NCI-H1105 treated with DMSO at 0.1 percent for 48 hours (cell line): Measurements from ENCODE around the gene GPX4.

Experiments
- DNase-seq: peaks from one replicate; lab custom pipeline; 2025; lab: John Stamatoyannopoulos, UW

Gene GPX4

DNA sequence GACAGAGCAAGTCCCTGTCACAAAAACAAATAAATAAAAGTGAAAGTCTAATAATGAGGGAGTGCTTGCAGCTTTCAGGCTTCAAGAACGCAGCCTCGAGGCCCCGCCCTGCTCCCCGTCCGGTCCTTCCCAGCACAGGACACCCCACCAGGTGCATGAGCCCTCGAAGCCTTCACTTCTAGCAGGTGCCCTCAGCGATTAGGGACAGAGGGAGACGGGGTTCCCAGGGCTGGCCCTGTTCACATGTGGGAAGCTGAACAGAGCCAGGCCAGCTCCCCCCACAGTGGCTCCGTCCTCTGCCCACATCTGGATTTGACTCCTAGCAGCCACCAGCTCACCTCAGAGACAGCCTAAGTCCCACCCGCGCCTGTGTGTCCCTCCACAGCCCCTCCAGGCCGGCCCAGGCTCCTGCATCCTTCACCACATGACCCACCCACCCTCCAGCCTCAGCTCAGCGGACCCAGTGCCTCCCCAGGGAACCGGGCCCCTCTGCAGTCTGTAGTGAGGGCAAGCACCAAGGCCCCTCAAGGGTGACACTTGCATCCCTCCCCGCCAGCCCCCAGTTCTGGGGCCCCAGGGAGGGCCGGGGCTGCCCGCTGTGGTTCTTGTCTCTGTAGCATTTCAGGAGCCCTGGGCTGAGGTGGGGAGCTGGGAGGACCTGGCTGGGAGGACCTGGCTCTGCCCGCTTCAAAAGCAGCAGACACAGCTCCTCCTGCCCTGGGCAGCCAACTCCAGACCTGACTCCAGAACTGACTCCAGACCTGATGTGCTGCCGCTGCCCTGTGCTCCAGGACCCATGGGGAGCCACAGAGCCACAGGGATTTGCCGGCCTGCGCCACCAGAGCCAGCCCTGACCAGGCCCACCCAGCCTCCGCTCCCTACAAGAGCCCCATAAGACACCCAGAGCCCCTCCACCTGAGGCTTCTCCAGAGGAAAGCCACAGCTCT, 27.2 kb downstream of the GPX4 start:
- no peak for DNase-seq

DNA sequence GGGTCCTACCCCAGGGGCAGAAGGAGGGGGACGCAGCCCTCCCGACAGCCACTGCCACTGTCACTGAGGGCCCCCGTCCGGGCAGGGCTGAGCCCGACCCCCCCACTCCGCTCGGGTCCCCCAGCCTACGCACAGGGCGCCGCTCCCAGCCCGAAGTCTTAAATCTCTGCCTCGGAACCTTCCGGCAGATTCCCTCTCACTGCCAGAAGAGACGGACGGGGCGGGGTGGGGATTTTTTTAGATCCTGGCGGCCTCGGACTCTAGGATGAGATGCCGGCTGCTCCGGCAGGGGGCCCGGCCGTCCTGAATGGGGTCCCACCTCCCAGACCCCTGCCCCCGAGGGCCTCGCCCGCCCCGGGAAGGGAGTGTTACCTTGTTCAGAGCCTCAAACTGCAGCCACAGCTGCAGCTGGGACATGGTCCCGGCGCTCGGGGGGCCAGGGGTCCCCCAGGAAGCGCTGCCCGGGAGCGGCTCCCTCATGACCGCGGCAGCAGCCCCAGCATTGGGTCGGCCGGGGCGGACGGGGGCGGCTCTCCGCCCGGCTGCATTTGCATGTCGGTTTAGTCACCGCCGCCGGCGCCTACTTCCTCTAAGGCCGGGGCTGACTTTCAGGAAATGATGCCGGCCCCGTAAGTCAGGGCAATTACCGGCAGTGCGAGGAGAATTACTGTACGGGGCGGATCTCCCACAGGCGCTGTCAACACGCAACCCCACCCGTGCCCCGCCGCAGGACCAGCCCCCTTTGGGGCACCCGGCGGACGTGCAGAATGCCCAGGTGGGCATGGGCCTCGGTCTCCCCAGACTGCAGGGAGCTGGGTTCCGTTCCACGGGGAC, 28.1 kb downstream of the GPX4 start:
- no peak for DNase-seq

DNA sequence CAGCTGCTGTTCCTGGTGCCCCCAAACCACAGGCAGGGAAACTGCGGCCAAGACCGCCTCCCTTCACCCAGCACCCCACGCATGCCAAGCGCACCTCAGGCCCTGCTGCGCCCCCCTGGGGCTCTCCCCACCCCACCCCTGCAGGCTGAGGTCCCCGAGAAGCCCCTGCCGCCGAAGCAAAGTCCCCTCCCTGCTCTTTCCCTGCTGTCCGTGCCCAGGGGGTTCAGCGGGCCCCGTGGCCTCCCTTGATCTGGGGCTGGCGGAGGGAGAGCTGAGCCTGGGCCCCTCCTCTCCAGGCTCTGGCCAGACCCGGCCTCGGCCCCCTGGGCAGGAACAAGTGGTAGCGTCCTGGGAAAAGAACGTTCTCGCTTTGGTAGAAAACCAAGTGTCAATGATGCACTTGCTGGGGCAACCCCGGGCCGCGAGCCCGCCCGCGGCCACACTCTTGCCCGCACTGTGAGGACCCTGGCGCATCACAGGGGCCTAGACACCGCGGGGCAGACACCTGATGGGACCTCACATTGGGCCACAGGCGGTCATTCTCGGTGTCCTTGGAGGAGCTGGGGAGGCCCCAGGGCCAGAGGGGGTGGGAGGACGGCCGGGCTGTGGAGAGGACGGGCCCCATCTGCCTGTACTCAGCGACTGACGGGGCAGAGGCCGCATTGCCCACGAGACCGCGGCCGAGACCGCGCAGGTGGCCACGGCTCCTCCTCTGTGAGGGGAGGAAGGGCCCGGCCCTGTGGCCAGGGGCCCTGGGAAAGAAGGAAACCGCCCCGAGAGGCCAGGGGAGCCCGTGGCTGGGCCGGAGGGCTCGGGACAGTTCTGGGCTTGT, 29.0 kb downstream of the GPX4 start:
- no peak for DNase-seq

DNA sequence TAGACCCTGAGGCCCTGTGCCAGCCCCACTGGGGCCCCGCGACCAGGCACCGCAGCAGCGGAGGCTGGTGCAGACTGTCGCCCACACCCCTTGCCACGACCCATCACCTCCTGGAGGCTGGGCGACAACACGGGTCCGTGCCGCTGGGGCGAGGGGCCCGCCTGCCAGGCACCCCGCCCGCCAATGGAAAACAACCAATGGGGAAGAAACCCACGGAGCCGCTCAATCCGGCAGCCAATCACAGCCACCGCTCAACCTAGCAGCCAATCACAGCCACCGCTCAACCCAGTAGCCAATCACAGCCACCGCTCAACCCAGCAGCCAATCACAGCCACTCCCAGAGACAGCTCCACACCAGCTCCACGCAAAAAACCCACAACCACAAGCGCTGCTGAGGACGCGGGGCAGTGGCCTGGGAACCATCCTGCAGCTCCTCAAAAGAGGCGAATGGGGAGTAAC, 29.7 kb downstream of the GPX4 start:
- no peak for DNase-seq

DNA sequence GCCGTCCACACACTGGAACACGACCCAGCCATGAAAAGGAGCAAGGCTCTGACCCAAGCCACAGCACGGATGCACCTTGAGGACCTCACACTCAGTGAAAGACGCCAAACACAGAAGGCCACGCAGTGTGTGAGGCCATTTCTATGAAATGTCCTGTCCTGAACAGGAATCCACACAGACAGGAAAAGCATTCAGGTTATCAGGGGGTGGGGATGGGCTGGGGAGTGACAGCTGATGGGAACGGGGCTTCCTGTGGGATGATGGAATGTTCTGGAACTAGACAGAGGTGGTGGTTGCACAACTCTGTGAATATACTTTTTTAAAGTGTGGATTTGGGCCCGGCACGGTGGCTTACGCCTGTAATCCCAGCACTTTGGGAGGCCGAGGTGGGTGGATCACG, 30.6 kb downstream of the GPX4 start:
- no peak for DNase-seq

DNA sequence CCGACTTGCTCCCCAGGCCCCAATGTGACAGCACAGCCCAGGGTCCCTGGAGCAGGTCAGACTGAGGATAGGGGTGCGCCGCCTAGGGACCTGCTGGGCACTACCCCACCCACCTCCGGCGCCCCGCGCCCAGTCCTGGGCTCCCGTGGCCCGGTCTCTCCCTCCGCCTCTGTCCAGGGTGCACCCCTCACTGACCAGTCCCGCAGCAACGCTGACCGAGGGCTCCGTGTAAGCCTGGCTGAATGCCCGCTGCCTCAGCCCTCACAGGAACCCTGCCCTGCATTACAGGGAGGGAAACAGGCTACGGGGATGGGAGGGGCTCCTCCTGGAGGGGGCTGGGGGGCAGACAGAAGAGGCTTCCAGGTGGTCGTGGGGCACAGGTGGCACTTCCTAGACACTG, 31.7 kb downstream of the GPX4 start:
- DNase-seq: no peak

DNA sequence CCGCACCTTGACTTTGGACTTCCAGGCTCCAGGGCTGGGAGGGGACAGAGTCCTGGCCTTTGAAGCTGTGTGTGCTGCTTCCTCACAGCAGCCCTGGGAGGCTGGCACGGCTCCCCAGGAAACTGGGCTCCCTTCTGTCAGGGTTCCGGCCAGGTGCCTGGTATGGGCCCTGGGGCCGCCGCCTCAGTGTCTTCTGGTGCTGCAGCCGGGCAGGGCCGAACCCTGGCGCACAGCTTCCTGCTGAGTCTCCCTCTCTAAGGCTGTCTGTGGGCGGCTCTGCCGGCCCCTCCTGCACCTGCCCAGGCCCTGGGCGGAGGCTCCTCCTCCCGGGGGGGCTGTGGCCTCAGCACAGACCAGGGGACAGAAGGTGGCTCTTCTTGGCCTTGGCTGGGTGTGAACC, 32.4 kb downstream of the GPX4 start:
- no peak for DNase-seq

DNA sequence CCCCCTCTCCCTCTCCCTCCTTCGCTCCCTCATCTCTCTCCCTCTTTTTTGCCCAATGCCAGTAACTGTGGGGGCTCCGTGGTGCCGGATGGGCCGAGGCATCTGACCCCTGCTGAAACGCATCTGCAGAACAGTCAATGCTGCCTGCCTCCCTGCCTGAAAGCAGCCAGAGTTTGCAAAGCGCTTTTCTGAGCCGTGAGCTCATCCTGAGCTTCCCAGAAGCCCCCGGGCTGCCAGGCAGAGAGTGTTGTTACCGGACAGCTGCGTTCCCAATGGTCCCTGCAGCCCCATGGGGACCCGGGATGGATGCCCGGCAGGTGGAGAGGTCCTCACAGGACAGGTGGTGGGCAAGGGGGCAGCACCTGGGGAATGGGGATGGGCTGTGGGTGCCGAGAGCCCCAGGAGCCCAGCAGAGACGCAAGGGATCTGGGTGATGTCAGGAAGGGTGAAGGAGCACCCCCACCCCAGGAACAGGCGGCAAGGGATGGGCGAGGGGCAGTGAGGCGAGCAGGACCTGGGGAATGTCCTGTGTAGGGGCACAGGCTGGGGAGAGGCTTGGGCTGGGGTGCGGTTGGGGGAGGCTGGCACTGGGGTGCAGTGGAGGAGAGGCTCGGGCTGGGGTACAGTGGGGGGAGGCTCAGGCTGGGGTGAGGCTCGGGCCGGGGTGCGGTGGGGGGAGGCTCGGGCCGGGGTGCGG, 33.0 kb downstream of the GPX4 start:
- no peak for DNase-seq

DNA sequence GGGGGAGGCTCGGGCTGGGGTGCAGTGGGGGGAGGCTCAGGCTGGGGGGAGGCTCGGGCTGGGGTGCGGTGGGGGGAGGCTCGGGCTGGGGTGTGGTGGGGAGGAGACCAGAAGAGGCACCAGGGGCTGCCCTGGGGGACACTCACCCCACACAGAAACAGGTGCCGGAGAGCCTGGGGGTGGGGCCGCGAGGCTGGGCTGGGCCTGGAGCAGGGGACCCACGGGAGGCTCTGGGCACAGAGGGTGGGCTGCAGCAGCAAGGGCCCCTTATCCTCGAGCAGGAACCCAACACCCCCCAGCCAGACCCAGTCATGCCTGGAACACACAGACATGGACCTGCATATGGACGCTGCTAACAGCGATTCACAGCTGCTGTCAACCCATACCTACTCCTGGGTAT, 34.3 kb downstream of the GPX4 start:
- DNase-seq: no peak

DNA sequence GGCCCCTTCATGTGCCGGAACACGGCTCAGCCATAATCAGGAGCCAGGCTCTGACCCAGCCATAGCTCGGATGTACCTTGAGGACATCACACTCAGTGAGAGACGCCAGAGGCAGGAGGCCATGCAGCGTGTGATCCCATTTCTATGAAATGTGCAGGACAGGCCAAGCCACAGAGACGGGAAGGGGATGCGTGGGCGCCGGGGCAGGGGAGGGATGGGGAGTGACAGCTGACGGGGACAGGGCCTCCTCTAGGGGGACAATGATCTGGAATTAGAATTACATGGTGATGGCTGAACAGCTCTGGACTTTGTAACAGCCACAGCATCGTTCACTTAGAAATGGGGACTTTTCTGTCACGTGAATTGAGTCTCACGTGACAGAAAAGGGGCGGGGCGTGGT, 35.3 kb downstream of the GPX4 start:
- no peak for DNase-seq

DNA sequence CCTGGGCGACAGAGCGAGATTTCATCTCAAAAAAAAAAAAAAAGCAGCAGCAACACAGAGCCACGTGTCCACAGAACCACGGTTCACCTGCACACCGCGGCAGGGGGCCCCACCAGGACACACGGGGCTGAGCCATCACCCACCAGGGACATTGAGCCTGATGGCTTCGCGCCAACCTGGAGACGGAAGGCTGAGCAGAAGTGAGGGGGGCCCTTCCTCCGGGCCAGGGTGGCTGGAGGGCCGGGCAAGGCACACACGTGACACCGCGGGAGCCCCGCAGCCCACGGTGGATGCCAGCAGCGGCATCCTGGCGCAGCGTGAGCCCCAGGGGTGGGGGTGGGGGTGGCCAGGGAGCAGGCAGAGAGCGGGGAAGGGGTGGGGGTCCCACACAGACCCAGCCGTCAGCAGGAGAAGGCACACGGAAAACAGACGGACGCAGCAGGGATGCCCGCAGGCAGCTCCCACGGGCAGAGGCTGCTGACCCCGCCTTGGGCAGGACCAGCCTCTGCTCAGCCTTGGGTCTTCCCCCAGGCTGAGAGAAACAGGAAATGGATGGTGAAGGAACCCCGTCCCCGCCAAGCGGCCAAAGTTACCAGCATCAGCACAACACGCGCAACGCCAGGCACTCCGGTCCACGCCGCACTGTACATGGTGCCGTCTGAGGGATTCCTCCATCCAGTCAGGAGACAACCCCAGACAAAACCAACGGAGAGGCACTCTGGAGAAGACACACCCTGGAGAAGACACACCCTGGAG, 36.7 kb downstream of the GPX4 start:
- DNase-seq: no peak

DNA sequence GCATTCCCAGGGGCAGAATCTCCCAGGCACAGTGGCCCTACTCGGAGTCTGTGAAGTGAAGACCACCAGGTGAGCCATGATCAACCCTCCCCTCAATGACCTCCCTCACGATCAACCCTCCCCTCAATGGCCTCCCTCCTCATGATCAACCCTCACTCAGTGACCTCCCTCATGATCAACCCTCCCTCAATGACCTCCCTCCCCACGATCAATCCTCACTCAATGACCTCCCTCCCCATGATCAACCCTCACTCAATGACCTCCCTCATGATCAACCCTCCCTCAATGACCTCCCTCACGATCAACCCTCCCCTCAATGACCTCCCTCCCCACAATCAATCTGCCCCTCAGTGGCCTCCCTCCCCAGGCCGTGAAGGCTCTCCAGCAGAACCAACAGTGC, 38.1 kb downstream of the GPX4 start:
- DNase-seq: no peak

DNA sequence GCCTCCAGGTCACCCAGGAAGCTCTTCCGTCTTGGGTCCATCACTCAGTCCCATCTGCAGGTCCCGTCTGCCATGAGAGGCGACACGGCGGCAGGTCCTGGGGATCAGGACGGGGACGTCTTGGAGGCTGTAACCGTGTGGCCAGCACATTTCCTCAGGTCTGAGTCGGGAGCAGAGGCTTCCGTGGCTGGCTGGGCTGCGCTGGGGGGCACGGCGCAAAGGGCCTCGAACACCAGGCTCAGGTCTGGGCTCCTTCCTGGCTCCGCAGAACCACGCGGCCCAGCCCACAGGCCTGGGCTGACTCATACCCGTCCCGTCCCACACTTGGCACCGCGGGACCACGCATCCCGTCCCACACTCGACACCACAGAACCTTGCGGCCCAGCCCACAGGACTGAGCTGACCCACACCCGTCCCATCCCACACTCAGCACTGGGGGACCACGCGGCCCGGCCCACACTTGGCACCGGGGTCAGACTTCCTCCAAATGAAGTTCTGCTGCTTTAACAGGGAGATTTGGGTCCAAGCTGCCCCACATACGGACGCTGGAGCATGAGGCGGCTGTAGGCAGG, 40.1 kb downstream of the GPX4 start:
- no peak for DNase-seq

DNA sequence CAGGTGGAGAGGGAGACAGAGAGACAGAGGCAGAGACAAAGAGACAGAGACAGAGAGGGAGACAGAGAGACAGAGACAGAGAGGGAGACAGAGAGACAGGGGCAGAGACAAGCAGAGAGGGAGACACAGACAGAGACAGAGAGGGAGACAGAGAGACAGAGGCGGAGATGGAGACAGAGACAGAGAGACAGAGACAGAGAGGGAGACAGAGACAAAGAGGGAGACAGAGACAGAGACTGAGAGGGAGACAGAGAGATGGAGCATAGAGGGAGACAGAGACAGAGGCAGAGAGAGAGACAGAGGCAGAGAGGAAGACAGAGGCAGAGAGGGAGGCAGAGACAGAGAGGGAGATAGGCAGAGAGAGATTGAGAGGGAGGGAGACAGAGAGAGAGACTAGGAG, 40.9 kb downstream of the GPX4 start:
- DNase-seq: no peak

DNA sequence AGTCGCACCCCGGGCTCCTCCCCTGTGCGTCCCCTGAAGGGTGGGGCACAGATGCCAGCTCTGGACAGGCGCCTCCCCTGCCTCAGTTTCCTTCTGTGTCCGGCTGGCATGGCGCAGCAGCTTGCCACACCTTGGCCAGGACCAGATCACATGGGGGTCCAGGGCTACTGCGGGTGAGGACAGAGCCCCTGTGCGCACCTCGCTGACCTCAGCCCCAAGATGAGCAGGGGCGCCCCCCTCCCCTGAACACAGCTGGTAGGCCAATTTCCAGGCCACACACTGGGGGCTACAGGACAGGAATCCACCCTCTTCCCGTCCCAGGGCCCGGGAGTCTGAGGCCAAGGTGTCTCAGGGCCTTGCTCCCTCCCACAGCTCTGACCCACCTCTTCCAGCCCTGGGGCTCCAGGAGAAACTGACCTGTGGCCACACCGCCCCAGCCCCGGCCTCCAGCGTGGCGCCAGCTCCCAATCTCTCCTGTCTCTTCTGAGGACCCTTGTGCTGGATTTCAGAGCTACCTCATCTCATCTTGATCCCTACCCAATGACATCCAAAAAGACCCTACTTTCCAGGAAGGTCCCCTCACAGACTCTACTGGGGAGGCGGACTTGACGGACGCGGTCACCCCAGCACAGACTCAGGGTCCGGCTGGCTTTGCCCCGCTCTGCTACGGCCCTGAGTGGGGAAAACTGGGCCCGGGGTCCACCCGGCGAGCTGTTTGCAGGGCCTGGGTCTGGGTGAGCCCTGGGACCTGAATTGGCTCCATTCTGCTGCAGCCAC, 42.0 kb downstream of the GPX4 start:
- DNase-seq: no peak

DNA sequence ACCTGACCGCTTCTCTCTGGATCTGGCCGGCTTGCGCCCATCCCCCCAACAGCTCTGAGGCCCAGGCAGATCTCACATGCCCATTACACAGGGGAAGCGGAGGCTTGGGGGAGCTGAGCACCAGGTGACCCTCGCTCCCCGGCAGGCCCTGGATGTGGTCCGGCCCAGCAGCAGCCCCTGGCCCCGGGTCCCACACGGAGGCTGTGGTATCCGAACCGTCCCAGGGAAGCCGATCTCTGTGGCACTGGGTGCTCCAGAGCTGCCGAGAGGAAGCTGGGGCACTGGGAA, 42.6 kb downstream of the GPX4 start:
- no peak for DNase-seq

DNA sequence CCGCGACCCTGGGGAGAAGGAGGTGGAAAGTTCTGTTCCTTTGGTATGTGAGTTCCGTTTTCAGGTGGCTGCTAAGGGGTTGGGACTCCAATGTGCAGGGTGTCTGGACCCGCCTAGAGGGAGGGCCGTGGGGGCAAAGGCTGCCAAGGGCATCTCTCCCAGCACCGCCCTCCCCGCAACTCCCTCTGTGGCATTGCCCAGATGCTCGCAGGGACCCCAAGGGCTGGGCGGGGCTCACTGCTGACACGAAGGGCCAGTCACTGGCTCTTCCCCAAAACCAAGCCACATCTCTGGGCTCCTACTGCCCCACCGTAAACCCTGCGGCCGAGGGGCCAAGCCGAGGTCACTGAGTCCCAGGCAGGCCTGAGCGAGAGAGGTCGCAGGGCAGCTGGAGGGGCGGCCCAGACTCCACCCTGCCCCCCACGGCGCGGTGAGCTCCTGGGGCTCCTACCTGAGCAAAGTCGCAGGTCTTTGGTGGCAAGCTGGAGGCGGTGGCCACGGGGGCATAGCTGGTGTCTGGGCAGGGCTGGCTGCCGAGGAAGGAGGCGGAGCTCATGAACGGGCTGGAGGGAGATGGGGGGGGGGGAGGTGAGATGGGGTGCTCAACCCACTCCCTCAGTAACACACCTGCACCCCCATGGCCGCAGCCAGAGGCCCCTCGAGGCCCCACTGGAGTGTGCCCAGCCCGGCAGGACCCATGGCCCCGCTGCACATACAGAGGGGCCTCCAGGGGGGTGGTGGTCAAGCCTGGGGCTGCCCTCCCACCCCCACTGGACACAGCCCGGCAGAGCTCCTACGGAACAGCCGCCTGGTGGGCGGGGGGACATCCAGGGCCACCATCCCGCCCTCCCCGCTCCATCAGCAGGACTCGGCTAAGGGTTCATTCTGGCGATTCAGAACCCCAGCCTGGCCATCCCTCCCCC, 43.3 kb downstream of the GPX4 start:
- DNase-seq: no peak

DNA sequence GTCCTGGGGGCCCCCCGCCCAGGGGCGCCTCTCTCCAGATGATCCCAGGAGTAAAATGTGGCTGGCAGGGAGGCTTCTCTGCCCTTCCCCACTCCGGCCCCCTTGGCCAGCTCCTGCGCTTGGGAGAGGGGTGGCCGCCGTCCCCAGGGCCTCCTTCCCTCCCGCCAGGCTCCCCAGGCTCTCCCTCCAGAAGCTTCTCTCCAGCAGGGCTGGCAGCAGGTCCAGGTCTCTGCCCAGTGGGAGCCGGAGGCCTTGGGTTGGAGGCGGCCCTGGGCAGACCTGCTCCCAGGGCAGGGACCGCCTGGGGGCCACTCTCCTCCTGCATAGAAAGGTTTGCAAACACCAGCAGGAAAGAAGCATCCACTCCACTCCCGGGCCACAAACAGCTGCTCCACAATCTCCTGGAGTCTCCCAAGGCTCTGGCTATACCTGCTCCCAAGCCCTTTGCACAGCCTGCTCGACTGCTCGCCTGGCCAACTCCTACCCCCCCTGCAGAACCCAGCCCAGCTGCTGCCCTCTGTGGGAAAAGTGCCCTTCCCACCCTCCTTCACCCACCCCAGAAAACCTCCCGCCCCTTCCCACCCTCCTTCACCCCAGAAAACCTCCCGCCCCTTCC, 44.2 kb downstream of the GPX4 start:
- no peak for DNase-seq
